ENCODE measurements around the gene RAB3C.
"Not testable (repeated sequence)": the region's sequence is repeated elsewhere in the genome, so short reads cannot be mapped to it uniquely, and the experiment has no call there.

Gene RAB3C

GRCh38 chr5:58565033-58565432 is 17.8 kb upstream of the RAB3C start:
- no peak for FAIRE-seq
- no peak for DNase-seq (ENCODE audit: insufficient read length)

GRCh38 chr5:58571501-58571900 is 11.4 kb upstream of the RAB3C start:
- FAIRE-seq = no peak
- TF ChIP-seq POLR2AphosphoS5 (IDR thresholded peaks at IDR 0.05; ENCODE audit: low read depth, low read length) (no peak), TAF1 (IDR thresholded peaks at IDR 0.05; ENCODE audit: borderline replicate concordance, low read depth, low read length) (no peak), POLR2A (IDR thresholded peaks at IDR 0.05; ENCODE audit: low read depth, low read length) (no peak)

More at GRCh38 chr5:58565033-58565432, 17.8 kb upstream of the RAB3C start:
- TF ChIP-seq TAF1 (IDR thresholded peaks at IDR 0.05; ENCODE audit: borderline replicate concordance, low read depth, low read length) = no peak
- no peak for TF ChIP-seq POLR2A (IDR thresholded peaks at IDR 0.05; ENCODE audit: low read depth, low read length)
- TF ChIP-seq POLR2AphosphoS5 (IDR thresholded peaks at IDR 0.05; ENCODE audit: low read depth, low read length) = no peak

DNA sequence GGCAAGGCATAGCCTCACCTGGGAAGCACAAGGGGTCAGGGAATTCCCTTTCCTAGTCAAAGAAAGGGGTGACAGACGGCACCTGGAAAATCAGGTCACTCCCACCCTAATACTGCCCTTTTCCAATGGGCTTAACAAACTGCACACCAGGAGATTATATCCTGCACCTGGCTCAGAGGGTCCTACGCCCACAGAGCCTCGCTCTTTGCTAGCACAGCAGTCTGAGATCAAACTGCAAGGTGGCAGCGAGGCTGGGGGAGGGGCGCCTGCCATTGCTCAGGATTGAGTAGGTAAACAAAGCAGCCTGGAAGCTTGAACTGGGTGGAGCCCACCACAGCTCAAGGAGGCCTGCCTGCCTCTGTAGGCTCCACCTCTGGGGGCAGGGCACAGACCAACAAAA is 9.9 kb upstream of the RAB3C start:
- FAIRE-seq; DNase-seq (ENCODE audit: insufficient read length): not testable (repeated sequence)

More at GRCh38 chr5:58571501-58571900, 11.4 kb upstream of the RAB3C start:
- DNase-seq (ENCODE audit: insufficient read length) = no peak

- FAIRE-seq = no peak
- DNase-seq (ENCODE audit: insufficient read length) = no peak
- TF ChIP-seq POLR2A (IDR thresholded peaks at IDR 0.05; ENCODE audit: low read depth, low read length) (no peak), POLR2AphosphoS5 (IDR thresholded peaks at IDR 0.05; ENCODE audit: low read depth, low read length) (no peak)
Measured at GRCh38 chr5:58579781-58580180, 3.1 kb upstream of the RAB3C start.

- FAIRE-seq = no peak
- DNase-seq (ENCODE audit: insufficient read length) = no peak
- no peak for TF ChIP-seq POLR2A (IDR thresholded peaks at IDR 0.05; ENCODE audit: low read depth, low read length)
- TF ChIP-seq TAF1 (IDR thresholded peaks at IDR 0.05; ENCODE audit: borderline replicate concordance, low read depth, low read length) = no peak
Measured at GRCh38 chr5:58582019-58582802, 664 bp upstream of the RAB3C start.

GRCh38 chr5:58595952-58596351 is 13.1 kb downstream of the RAB3C start:
- no peak for FAIRE-seq
- TF ChIP-seq POLR2AphosphoS5 (IDR thresholded peaks at IDR 0.05; ENCODE audit: low read depth, low read length) (no peak), TAF1 (IDR thresholded peaks at IDR 0.05; ENCODE audit: borderline replicate concordance, low read depth, low read length) (no peak), POLR2A (IDR thresholded peaks at IDR 0.05; ENCODE audit: low read depth, low read length) (no peak)
- DNase-seq (ENCODE audit: insufficient read length) = no peak

GRCh38 chr5:58598440-58598839 is 15.6 kb downstream of the RAB3C start:
- DNase-seq (ENCODE audit: insufficient read length) (no peak), FAIRE-seq (no peak)
- TF ChIP-seq TAF1 (IDR thresholded peaks at IDR 0.05; ENCODE audit: borderline replicate concordance, low read depth, low read length) = no peak
- TF ChIP-seq POLR2AphosphoS5 (IDR thresholded peaks at IDR 0.05; ENCODE audit: low read depth, low read length) = no peak
- no peak for TF ChIP-seq POLR2A (IDR thresholded peaks at IDR 0.05; ENCODE audit: low read depth, low read length)

- no peak for DNase-seq (ENCODE audit: insufficient read length)
- no peak for TF ChIP-seq POLR2AphosphoS5 (IDR thresholded peaks at IDR 0.05; ENCODE audit: low read depth, low read length)
- no peak for TF ChIP-seq POLR2A (IDR thresholded peaks at IDR 0.05; ENCODE audit: low read depth, low read length)
- no peak for TF ChIP-seq TAF1 (IDR thresholded peaks at IDR 0.05; ENCODE audit: borderline replicate concordance, low read depth, low read length)
- FAIRE-seq = no peak
Measured at GRCh38 chr5:58599217-58599616, 16.3 kb downstream of the RAB3C start.

DNA sequence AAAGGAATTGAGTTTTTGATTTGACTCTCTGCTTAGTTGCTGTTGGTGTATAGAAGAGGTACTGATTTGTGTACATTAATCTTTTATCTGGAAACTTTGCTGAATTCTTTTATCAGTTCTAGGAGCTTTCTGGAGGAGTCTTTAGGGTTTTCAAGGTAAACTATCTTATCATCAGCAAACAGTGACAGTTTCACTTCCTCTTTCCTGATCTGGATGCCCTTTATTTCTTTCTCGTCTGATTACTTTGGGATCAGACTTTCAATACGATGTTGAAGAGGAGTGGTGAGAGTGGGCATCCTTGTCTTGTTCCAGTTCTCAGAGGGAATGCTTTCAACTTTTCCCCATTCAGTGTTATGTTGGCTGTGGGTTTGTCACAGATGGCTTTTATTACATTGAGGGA is 17.7 kb downstream of the RAB3C start:
- DNase-seq (ENCODE audit: insufficient read length); FAIRE-seq: not testable (repeated sequence)

- not testable (repeated sequence) for DNase-seq (ENCODE audit: insufficient read length); FAIRE-seq
Measured at GRCh38 chr5:58602889-58603288, 20.0 kb downstream of the RAB3C start.

- FAIRE-seq (no peak), DNase-seq (ENCODE audit: insufficient read length) (no peak)
- TF ChIP-seq POLR2A (IDR thresholded peaks at IDR 0.05; ENCODE audit: low read depth, low read length) (no peak), TAF1 (IDR thresholded peaks at IDR 0.05; ENCODE audit: borderline replicate concordance, low read depth, low read length) (no peak), POLR2AphosphoS5 (IDR thresholded peaks at IDR 0.05; ENCODE audit: low read depth, low read length) (no peak)
Measured at GRCh38 chr5:58606064-58606463, 23.2 kb downstream of the RAB3C start.

GRCh38 chr5:58615972-58616371 is 33.1 kb downstream of the RAB3C start:
- FAIRE-seq (no peak), DNase-seq (ENCODE audit: insufficient read length) (no peak)
- TF ChIP-seq POLR2AphosphoS5 (IDR thresholded peaks at IDR 0.05; ENCODE audit: low read depth, low read length) = no peak
- TF ChIP-seq TAF1 (IDR thresholded peaks at IDR 0.05; ENCODE audit: borderline replicate concordance, low read depth, low read length) = no peak
- TF ChIP-seq POLR2A (IDR thresholded peaks at IDR 0.05; ENCODE audit: low read depth, low read length) = no peak

DNA sequence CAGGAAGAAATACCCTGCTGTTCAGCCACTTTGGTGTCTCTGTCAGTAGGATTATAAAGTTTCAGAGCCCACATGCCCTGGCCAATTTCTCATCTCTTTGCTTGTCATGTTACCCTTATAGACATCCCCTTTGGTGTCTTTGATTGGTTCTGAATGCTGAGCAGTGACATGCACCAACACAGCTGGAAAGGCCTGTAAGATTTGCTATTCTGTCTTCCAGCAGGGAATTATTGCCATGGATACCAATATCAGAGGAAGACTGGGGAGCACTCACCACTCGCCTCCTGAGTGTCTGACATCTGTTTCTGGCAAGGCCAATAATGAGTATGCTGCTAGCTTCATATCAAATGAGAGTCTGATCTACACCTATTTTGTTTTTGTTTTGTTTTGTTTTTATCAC is 34.4 kb downstream of the RAB3C start:
- DNase-seq (ENCODE audit: insufficient read length) (no peak), FAIRE-seq (no peak)
- TF ChIP-seq TAF1 (IDR thresholded peaks at IDR 0.05; ENCODE audit: borderline replicate concordance, low read depth, low read length) (no peak), POLR2A (IDR thresholded peaks at IDR 0.05; ENCODE audit: low read depth, low read length) (no peak), POLR2AphosphoS5 (IDR thresholded peaks at IDR 0.05; ENCODE audit: low read depth, low read length) (no peak)
